CD4-positive, alpha-beta T cell (primary cell): ENCODE measurements around the gene PRDX2. TPM values are rescaled to one million over a fixed set of nuclear protein-coding genes. Genes with fewer than 3 reads are reported as not detected.
A peak's percentile ranks its signal among the peaks of the same experiment; 100 is the strongest.

Experiments
- ATAC-seq: fragments of 200-7000 bp; cut with Tn5 transposase; one replicate; pipeline ENCODE4 v1.10.0; 2022; ENCODE audit warnings: mild to moderate bottlenecking; ENCODE audit not compliant: poor library complexity
- CTCF ChIA-PET: fragments of 350-600 bp; sonication (Branson Sonifier 250); formaldehyde crosslinking; loops from one replicate; lab custom pipeline; 2021; ENCODE audit warnings: antibody characterized with exemption, inconsistent platforms; lab: Charles Lee
- POLR2A ChIA-PET: fragments of 350-600 bp; sonication (Branson Sonifier 250); formaldehyde crosslinking; loops from one replicate; lab custom pipeline; 2021; ENCODE audit warnings: antibody characterized with exemption, inconsistent platforms; lab: Charles Lee
- DNase-seq, 14 experiments: peaks; one replicate each; pipeline ENCODE4 v3.0.0-alpha.2; 2013 to 2020; ENCODE audit warnings: mixed read lengths in 2 of 14
- H3K27ac ChIP-seq, 2 donors: one replicate each; pipeline versions ENCODE4 v1.5.1 to v1.7.0; 2013; ENCODE audit warnings: low read length in 2 of 2, low read depth in 1 of 2, mild to moderate bottlenecking in 1 of 2
- H3K27me3 ChIP-seq, 2 experiments: 1 replicate in 1 of 2; 2 replicates in 1 of 2; pipeline versions ENCODE4 v1.6.1 to v1.7.0; 2013; ENCODE audit warnings: low read length in 2 of 2, control low read depth in 1 of 2, mild to moderate bottlenecking in 1 of 2, moderate library complexity in 1 of 2; ENCODE audit not compliant: insufficient read depth in 2 of 2, control insufficient read depth in 1 of 2
- H3K36me3 ChIP-seq: one replicate; pipeline ENCODE4 v1.6.1; 2013; ENCODE audit warnings: low read length, control low read depth; ENCODE audit not compliant: insufficient read depth
- H3K4me1 ChIP-seq: one replicate; pipeline ENCODE4 v1.6.1; 2013; ENCODE audit warnings: low read length, control low read depth; ENCODE audit not compliant: insufficient read depth
- H3K4me3 ChIP-seq: one replicate; pipeline ENCODE4 v1.5.1; 2013; ENCODE audit warnings: mild to moderate bottlenecking, low read length, moderate library complexity
- H3K9me3 ChIP-seq, 2 experiments: 1 replicate in 1 of 2; 2 replicates in 1 of 2; pipeline versions ENCODE4 v1.6.1 to v1.7.0; 2013; ENCODE audit warnings: low read length in 2 of 2, mild to moderate bottlenecking in 2 of 2, control low read depth in 1 of 2, moderate library complexity in 1 of 2; ENCODE audit not compliant: control insufficient read depth in 1 of 2, insufficient read depth in 1 of 2
- H3K27ac Mint-ChIP-seq: one replicate; pipeline ENCODE4 v1.8.0; 2020; ENCODE audit warnings: mixed read lengths
- H3K27me3 Mint-ChIP-seq: one replicate; pipeline ENCODE4 v1.8.0; 2021; ENCODE audit warnings: mixed read lengths
- H3K36me3 Mint-ChIP-seq: one replicate; pipeline ENCODE4 v1.8.0; 2021; ENCODE audit warnings: low read depth, mixed read lengths
- H3K4me1 Mint-ChIP-seq: one replicate; pipeline ENCODE4 v1.8.0; 2021; ENCODE audit warnings: low read depth, mixed read lengths
- H3K4me3 Mint-ChIP-seq: one replicate; pipeline ENCODE4 v1.8.0; 2020; ENCODE audit warnings: mild to moderate bottlenecking, mixed read lengths
- H3K9me3 Mint-ChIP-seq: one replicate; pipeline ENCODE4 v1.8.0; 2020; ENCODE audit warnings: mixed read lengths
- intact Hi-C, 2 experiments: fragments of 100-400 bp; cut with DNase I in 1 of 2; cut with micrococcal nuclease in 1 of 2; formaldehyde crosslinking; loops; one replicate each; pipeline versions ENCODE4 v1.15.1 to v1.9.0; 2023 to 2025; cut with DNase I, micrococcal nuclease
- total RNA-seq, 174 experiments: library from RNA in 2 of 174; stranded (reverse) in 2 of 174; gene quantifications; one replicate each; pipeline ENCODE4 v1.2.3 and lab custom pipeline; 2021 to 2026
- TF ChIP-seq, protein P1 (sequence below): fragments of 200-600 bp; IDR thresholded peaks from one replicate; pipeline ENCODE4 v1.8.0; 2022; ENCODE audit warnings: antibody characterized with exemption, mild to moderate bottlenecking

Gene PRDX2
- total RNA-seq, 2 experiments from 2014 or later: 59.7 to 65.9 TPM

DNA sequence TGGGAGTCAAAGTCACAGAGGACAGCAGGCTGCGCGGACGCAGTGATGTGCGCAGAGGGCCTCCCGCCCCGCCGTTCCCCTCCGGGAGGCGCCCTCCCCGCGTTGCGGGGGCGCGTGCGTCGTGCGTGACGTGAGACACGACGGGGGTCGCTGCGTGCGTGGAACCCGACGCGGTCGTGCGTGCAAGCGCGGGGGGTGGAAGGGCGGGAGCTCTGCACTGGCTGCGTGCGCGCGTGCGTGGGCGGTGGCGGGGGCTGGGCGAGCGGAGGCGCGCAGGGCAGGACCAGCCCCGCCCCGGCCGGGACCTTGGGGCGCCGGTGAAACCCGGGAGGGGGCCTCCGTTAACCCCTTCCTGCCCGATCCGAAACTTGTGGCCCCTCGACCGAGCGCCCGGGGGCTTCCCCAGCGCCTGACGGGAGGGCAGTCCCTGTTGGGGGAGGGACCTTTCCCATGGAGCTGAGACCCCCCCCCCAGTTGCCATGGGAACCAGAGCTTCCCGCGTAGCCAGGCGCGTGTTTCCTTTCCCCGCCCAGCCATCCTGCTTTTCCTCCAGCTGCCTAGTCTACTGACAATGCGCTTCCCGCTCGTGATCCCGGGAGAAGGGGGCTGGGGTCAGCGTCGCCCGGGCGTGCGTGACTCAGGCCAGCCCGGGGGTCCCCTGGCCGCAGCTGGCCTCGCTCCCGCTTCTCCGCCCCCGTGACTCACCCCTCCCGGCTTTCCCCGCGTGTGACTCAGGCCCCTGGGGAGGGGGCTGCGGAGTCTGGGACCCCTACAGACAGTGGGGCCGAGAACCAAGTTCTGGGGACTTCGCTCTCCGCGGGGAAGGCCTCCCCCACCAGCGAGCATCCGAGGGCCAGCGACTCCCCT, 18.9 kb downstream of the PRDX2 start:
- DNase-seq (peak in 12 of 14 experiments; percentile 89 to 99 (median 94)), ATAC-seq (peak; percentile 54)
- CTCF ChIA-PET: interaction anchor here (0.7 to 2.1 kb wide), 6 partner anchors 9 to 183 kb away, joined by 3 to 16 read pairs (median 7); partner anchors contain the start of genes JUNB and SYCE2
- H3K27ac ChIP-seq: peak overlapping the region; percentile 91 to 98
- H3K36me3 ChIP-seq: no peaks in the 10 kb centered on the region
- no peaks in the 10 kb centered on the region for H3K36me3 Mint-ChIP-seq
- no peak overlapping the region for H3K27ac Mint-ChIP-seq
- peak overlapping the region; percentile 61 for H3K4me3 ChIP-seq
- POLR2A ChIA-PET: interaction anchor here (0.7 to 3.9 kb wide), 14 partner anchors 9 to 322 kb away, joined by 3 to 348 read pairs (median 4); partner anchors contain the start of genes CALR, JUNB, PRDX2 and RNASEH2A
- intact Hi-C loops: loop anchor here (1.0 to 10.0 kb wide), 3 partner anchors 11 to 370 kb away; partner anchors contain the start of genes CALR (in 1 of the 2) and FARSA (in 1 of the 2)
- TF ChIP-seq, protein P1, sequence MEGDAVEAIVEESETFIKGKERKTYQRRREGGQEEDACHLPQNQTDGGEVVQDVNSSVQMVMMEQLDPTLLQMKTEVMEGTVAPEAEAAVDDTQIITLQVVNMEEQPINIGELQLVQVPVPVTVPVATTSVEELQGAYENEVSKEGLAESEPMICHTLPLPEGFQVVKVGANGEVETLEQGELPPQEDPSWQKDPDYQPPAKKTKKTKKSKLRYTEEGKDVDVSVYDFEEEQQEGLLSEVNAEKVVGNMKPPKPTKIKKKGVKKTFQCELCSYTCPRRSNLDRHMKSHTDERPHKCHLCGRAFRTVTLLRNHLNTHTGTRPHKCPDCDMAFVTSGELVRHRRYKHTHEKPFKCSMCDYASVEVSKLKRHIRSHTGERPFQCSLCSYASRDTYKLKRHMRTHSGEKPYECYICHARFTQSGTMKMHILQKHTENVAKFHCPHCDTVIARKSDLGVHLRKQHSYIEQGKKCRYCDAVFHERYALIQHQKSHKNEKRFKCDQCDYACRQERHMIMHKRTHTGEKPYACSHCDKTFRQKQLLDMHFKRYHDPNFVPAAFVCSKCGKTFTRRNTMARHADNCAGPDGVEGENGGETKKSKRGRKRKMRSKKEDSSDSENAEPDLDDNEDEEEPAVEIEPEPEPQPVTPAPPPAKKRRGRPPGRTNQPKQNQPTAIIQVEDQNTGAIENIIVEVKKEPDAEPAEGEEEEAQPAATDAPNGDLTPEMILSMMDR: no peak
- peaks cover 83% of the 10 kb centered on the region for H3K4me1 ChIP-seq
- H3K9me3 ChIP-seq: no peaks in the 10 kb centered on the region
- no peaks in the 10 kb centered on the region for H3K9me3 Mint-ChIP-seq
- H3K27me3 Mint-ChIP-seq: no peaks in the 10 kb centered on the region
- no peaks in the 10 kb centered on the region for H3K27me3 ChIP-seq
- peak overlapping the region; percentile 92 for H3K4me3 Mint-ChIP-seq
- H3K4me1 Mint-ChIP-seq: peaks cover 39% of the 10 kb centered on the region

DNA sequence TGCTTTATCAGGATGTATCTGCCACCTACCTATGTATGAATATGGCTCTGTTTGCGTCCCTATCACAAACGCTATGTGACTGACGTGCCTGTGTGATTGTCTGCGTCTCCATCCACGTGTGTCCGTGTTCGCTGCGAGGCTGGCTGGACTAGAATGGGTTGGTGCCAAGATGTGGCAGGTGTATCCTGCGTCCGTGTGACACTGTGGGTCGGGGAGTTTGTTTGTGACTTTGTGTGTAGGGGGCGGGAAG, 19.5 kb downstream of the PRDX2 start:
- Histone ChIP-seq H3K27ac (peak overlapping the region; percentile 83 to 86), H3K4me3 (peak overlapping the region; percentile 61), H3K36me3 (no peaks in the 10 kb centered on the region), H3K4me1 (peaks cover 87% of the 10 kb centered on the region), H3K9me3 (no peaks in the 10 kb centered on the region), H3K27me3 (no peaks in the 10 kb centered on the region)
- ATAC-seq (peak; percentile 75), DNase-seq (peak in 2 of 14 experiments; percentile 90 to 99)
- H3K4me1 Mint-ChIP-seq: peaks cover 44% of the 10 kb centered on the region
- peak overlapping the region; percentile 92 for H3K4me3 Mint-ChIP-seq
- no peak overlapping the region for H3K27ac Mint-ChIP-seq
- no peaks in the 10 kb centered on the region for H3K27me3 Mint-ChIP-seq
- ChIA-PET CTCF (interaction anchor here (0.7 to 2.1 kb wide), 5 partner anchors 10 to 184 kb away, joined by 3 to 16 read pairs (median 10); partner anchors contain the start of genes JUNB and SYCE2), POLR2A (interaction anchor here (0.7 to 3.9 kb wide), 13 partner anchors 11 to 322 kb away, joined by 3 to 348 read pairs (median 4); partner anchors contain the start of genes CALR, JUNB, PRDX2 and RNASEH2A)
- intact Hi-C loops: loop anchor here (1.0 to 10.0 kb wide), 3 partner anchors 11 to 371 kb away; partner anchors contain the start of genes CALR (in 1 of the 2) and FARSA (in 1 of the 2)
- no peaks in the 10 kb centered on the region for H3K9me3 Mint-ChIP-seq
- TF ChIP-seq, protein P1: no peak
- no peaks in the 10 kb centered on the region for H3K36me3 Mint-ChIP-seq

DNA sequence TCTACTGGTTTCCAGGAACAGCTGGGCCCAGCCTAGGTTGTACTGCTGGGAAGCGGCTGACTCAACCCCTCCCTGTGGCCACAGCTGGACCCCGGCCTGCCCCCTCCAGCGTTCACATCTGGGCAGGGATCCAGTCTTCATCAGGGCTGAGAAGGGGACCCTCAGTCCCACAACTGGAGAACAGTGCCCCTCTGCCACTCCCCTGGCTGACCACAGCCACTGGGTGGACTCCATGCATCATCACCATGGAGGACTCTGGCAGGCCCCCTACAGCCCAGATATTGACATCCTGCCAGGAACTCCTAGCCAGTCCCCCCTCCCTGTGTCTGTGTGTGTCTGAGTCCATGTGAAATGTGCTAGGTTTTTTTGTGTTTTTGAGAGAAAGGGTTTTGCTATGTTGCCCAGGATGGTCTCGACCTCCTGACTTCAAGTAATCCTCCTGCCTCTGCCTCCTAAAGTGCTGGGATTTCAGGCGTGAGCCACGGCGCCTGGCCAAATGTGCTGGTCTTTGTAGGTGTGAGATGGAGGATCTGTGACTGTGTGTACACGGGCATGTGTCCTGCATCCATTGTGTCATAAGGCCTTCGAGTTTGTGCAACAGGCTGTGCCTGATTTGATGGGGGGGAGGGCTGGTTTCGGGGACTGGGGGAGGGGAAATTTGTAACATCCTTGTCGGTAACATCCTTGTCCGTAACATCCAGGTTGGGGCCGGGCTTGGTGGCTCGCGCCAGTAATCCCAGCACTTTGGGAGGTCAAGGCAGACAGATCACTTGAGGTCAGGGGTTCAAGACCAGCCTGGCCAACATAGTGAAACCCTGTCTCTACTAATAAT, 22.2 kb downstream of the PRDX2 start:
- Mint-ChIP-seq H3K27me3 (no peaks in the 10 kb centered on the region), H3K9me3 (no peaks in the 10 kb centered on the region), H3K4me3 (peak overlapping the region; percentile 60), H3K36me3 (no peaks in the 10 kb centered on the region), H3K27ac (peak overlapping the region; percentile 94), H3K4me1 (peaks cover 45% of the 10 kb centered on the region)
- Histone ChIP-seq H3K27ac (no peak overlapping the region), H3K4me1 (peaks cover 82% of the 10 kb centered on the region), H3K36me3 (no peaks in the 10 kb centered on the region), H3K4me3 (no peak overlapping the region), H3K27me3 (no peaks in the 10 kb centered on the region), H3K9me3 (no peaks in the 10 kb centered on the region)
- POLR2A ChIA-PET: interaction anchor here (1.3 to 8.4 kb wide), 5 partner anchors 8 to 43 kb away, joined by 6 to 301 read pairs (median 9); partner anchors contain the start of genes GET3, JUNB, PRDX2 and THSD8
- CTCF ChIA-PET: interaction anchor here (1.1 to 6.5 kb wide), 3 partner anchors 13 to 68 kb away, joined by 3 to 178 read pairs (median 8); partner anchors contain the start of gene JUNB
- TF ChIP-seq, protein P1: no peak
- ATAC-seq (no peak), DNase-seq (peak in 2 of 14 experiments; percentile 23 to 44)
- intact Hi-C loops: no loop called here
